CD1c-positive myeloid dendritic cell (primary cell): ENCODE data around the gene SLC39A11.
"Not testable (repeated sequence)": the region's sequence is repeated elsewhere in the genome, so short reads cannot be mapped to it uniquely, and the experiment has no call there.

Experiments
- DNase-seq: peaks from one replicate; pipeline ENCODE4 v3.0.0-alpha.2; 2016; ENCODE audit errors: extremely low spot score

The SLC39A11 gene

DNA sequence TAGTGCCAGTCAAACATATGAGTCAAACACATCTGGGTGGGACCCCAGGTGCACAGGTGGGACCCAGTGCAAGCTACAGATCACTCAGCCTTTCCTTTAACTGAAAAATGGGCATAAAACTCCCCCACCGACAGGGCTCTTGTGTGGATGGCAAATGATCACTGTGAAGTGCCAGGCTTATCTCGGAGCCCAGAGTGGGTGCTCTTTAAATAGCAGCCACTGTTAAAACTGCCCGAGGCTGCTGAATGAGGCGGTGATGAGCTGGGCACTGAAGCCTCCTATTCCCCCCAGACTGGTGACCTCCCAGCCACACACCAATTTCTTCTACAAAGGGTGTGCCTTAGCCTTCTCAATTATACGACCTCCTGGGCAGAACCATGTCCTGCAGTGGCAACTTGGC is 433.8 kb downstream of the SLC39A11 start:
- no peak for DNase-seq

- no peak for DNase-seq
Observed at GRCh38 chr17:72657467-72658317, 434.8 kb downstream of the SLC39A11 start.

- no peak for DNase-seq
Observed at GRCh38 chr17:72656130-72656763, 436.2 kb downstream of the SLC39A11 start.

GRCh38 chr17:72654706-72655105 is 437.8 kb downstream of the SLC39A11 start:
- DNase-seq: no peak

DNA sequence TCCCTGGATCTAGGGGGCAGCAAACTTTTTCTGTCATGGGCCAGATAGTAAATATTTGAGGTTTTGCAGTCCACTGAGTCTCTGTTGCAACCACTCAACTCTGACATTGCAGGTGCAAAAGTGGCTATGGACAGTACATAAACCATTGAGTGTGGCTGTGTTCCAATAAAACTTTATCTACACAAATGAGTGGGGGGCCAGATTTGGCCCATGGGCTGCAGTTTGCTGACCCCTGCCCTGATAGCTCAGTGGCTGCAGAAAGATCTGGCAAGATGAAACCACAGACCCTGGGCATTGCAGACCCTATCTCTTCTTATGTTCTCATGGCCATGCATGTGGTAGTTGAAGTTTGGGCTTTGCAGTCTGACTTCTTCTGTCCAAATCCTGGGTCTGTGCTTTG is 440.5 kb downstream of the SLC39A11 start:
- DNase-seq: no peak

GRCh38 chr17:72648702-72649101 is 443.8 kb downstream of the SLC39A11 start:
- no peak for DNase-seq

DNA sequence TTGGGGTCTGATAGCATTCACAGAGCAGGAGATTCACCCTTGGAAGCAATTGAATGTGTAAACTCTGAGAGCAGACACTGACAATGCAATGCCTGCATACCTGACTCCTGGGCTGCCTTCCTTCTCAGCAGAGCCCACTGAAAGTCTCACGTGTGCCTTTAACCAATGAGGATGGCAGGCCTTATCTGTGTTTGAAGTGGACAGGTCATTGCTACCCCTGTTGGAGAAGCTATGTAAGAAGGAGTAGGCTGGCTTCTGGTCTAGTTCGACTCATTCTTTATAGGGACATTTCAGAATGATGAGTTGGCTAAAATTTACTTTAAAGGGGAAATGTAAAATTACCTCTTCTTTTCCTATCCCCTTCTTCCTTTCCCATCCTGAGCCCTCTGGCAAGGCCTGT is 446.3 kb downstream of the SLC39A11 start:
- DNase-seq: no peak

- DNase-seq: no peak
Observed at GRCh38 chr17:72644492-72644891, 448.0 kb downstream of the SLC39A11 start.

DNA sequence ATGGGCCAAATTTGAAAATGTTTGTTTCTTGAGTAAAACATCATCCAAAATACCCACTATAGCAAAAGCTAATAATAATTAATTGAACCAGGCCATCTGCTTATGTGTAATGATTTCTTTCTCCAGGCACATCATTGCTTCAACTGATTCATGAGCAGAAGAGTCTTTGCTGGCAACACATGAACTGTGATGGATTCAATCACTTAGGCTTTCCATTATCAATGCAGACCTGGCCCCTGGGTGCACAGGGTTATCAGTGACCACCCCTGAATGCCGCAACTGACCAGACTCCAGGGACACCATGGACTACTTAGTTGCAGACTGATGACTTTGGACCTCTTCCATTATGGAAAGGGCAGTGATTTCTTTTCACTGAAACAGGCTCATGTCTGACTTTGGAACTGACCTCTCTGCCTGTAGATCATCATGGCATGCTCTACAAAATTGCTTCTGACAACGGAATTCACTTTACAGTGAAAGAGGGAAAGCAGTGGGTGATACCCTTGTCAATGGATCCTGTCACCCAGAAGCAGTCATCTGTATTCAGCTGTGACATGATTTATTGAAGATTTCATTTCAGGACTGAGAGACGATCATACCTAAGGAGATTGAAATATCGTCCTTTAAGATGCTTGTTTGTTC is 448.8 kb downstream of the SLC39A11 start:
- DNase-seq: no peak

DNA sequence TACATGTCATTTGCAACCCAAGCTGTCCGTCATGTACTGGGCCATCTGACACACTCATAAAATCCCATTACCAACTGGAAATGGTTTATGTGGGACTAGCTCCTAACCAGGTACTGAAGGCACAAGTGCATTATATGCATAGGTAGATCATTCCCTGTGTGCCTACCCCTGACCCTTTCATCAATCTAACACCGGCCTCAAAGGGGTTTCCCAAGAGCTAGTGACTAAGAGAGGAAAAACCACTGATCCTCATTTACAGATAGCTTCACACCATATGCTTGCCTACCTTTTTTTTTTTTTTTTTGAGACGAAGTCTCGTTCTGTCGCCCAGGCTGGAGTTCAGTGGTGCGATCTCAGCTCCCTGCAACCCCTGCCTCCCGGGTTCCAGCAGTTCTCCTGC is 449.8 kb downstream of the SLC39A11 start:
- DNase-seq: no peak

DNA sequence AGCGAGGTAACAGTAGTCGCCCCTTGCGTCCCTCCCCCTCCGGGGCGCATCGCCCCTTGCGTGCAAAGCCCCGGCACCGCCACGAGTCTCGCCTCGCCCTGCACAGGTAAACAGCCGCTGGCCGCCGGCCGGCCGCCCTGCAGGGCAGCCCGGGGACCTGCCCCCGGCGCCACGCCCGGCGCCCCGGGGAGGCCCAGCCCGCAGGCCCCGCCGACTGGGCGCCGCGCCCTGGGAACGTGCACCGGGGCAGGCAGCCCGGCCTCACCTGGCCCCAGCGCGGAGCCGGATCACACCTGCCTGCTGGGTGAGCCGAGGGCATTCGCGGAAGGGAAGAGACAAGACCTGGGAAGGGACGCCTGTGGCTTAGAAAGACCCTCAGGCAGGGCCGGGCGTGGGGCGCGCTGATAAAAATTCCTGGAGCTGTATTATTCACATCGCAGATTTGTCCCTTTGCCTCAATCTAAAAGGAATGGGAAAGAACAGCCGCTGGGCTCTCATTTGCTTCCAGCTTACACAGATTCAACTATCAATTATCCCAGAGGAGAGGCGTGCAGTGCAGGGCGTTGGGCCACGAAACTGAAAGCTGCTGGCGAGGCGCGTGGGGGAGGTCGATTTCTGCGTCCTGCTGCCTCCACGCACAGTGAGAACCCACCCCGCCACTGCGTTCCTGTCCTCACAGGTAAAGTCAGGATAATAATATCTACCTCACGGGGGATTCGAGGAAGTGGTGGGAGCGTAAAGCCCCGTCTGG is 451.9 kb downstream of the SLC39A11 start:
- no peak for DNase-seq

- DNase-seq: no peak
Observed at GRCh38 chr17:72639711-72640110, 452.8 kb downstream of the SLC39A11 start.

DNA sequence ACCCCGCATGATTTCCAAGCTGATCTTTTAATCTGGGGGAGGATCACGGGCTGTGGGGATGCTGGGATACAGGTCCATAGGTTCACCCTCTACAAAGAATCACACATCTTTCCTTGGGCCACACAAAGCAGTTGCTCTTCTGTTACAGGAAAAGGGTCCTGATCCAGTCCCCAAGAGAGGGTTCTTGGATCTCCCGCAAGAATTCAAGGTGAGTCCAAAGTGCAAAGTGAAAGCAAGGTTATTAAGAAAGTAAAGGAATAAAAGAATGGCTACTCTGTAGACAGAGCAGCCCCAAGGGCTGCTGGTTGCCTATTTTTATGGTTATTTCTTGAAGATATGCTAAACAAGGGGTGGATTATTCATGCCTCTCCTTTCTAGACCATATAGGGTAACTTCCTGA is 453.6 kb downstream of the SLC39A11 start:
- not testable (repeated sequence) for DNase-seq

DNA sequence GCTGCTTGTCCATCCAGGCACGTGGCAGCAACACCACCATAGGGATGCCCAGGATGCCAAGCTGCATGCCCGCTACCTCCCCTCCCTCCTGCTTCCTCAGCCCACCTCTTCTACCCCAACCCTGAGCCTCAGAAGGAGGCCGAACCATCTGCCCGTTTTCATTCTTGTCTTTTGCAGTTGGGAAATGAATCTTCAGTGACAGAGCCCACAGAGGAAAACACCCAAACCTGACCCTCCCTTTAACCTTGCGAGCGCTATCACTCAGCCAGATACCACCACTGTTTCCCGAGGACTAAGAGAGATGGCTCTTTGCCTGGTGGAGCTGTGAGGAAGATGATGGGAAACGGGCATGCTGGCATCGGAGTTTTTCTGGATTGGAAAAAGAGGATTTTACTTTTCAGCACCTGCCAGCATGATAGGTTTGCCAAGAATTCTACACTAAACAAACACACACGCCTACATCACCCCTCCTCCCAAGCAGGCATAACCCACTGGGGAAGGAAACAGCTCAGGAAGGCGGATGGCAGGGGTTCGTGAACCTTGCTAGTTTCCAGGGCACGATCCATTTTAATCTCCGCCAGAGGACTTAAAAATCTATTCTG is 457.4 kb downstream of the SLC39A11 start:
- DNase-seq: no peak

DNA sequence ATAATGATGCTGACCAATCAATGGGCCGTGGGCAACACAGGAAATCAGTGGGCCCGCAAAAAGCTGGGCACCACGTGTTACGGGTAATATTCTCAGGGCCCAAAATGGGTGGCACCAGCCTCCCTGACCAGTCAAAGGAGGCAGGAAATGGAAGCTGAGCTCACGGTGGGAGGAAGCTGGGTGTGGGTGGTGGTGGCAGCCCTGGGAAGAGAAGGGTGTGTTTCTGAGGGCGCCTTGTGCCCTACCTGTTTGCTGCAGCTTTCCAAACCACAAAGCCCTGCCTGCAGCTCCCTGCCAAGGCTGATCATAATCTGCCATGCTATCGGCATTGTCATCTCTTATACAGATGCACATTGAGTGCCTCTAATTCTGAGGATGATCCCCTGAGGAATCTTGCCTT is 457.9 kb downstream of the SLC39A11 start:
- DNase-seq: no peak

DNA sequence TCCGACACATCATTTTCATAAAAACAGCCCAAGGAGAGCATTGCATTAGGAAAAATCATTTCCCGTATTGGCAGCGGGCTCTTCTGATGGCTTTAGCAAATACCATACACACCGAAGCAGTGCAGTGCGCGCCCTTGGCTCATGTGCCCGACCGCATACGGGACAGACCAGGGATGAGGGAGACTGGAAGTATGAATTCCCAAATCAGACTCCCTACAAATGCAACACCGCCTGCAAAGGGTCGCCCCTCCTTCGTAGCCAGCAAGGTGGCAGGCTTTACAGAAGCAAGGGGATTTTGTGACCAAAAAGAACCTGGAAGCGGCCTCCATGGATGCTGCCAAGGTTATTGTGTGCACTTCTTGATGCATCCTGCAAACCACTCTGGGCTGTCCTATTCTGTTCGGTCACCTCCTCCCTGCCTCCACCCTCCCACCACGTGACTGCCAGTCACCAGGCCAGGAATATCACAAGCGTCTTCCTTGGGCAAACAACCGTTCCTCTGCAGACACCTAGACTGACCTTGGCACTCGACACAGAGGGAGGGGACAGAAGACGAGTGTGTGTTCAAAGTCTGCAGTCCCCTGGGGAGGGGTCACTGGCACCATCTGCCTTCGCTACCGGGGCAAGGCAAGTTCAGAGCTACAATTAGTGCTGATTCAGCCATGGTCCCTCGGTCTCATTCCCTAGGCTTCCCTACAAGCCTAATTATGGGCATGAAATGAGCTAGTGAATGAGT is 460.4 kb downstream of the SLC39A11 start:
- no peak for DNase-seq

DNA sequence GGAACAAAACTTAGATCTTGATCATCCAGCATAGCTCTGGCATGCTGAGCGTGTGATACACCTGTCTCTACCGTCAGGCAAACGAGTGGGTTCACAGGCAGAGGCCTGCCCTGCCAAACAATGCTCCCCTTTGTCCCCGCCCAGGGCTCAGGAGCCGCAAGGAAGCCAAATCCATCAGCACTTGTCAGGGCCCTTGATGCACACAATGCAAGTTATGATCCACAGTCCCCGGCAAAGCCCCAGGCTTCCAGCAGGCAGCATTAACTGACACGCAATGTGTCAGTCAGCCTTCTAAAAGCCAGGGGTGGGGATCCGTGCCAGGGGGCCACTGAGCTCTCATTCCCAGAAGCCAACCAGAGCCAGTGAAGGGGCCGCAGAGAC is 460.9 kb downstream of the SLC39A11 start:
- no peak for DNase-seq

DNA sequence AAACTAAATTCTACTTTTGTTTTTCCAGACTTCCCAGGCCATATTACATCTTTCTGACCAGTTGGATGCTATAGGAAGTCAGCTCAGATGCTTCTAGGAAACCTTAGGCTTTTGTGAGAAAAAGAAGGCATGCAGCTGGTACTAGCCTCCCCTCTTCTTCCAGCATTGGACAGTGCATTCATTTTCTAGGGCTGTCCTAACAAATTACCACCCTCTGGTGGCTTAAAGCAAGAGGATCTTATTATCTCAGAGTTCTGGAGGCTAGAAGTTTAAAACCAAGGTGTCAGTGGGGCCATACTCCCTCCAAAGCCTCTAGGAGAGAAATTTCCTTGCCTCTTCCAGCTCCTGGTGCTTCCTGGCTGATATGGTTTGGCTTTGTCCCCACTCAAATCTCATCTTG is 467.8 kb downstream of the SLC39A11 start:
- DNase-seq: no peak

GRCh38 chr17:72624226-72624625 is 468.3 kb downstream of the SLC39A11 start:
- no peak for DNase-seq

DNA sequence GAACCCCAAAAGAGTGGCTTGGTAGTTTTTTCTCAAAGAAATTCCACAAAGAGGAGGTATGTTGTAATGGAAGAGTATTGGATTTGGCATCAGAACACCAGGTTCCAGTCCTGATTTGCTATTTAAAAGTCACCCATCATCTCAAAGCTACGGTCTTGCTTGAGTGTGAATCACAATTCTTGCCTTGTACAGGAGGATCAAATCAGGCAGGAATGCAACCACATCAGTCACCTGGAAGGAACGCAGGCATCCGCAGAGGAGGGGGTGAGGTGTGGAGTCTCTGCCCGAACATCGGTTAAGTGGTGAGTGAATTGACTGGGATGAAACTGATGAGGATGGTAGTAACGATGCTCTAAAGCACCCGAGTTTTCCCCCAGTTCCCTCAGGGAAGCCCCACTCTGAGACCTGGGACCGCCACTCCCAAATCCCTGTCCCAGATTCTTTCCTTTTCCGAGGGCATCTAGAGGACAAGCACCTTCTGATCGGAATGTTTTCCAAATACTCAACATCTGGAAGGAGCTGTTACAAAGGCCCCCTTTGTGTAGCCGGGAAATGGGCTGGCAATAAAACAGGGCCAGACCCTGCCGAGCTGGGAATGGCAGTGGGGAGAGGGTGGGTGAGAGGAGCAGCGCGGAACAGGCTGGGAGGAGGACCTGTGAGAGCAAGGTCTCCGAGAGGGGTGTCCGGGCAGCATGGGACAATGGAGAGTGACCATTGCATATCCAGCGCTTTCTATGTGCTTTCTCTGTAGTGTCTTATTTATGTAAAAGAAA is 469.6 kb downstream of the SLC39A11 start:
- DNase-seq: no peak
